ENCODE measurements around the gene PPP1R26.

DNA sequence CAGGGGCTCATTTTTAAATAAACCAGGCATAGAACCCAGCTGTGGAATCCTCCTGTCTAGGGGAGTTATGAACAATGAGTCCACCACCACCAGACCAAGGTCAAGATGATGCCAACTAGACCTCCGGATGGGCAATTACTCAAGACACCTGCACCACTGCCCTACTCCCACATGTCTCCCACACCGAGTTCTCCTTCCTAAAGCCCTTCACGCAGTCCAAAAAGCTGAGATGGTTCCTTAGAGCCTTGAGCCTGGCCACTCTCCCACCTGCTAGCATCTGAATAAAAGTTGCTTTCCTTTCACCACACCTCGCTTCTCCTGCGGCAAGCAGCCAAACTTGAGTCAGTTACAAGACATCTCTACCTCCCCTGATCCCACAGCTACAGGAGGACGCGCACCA lies 15.4 kb upstream of the PPP1R26 start:
- no peak for TF ChIP-seq MTA3 (CRISPR knock-in tag; IDR thresholded peaks at IDR 0.05)
- TF ChIP-seq HOXA9 (CRISPR knock-in tag; IDR thresholded peaks at IDR 0.05; ENCODE audit: borderline replicate concordance): no peak

Measured in HepG2 (cell line).